GM13976 (cell line): ENCODE measurements around the gene CLIP4.

Source experiments
- DNase-seq: peaks from one replicate; pipeline ENCODE4 v3.0.0; 2012; ENCODE audit warnings: low spot score
- in situ Hi-C: fragments of 300-500 bp; cut with MboI; formaldehyde crosslinking; loops from one replicate; pipeline ENCODE4 v1.12.0; 2022; ENCODE audit warnings: low sequenced_read_pairs, mixed read lengths, inconsistent platforms; ENCODE audit not compliant: unreplicated experiment
- TF ChIP-seq, protein P1 (sequence below): IDR thresholded peaks from 2 replicates; pipeline ENCODE4 v1.5.1; 2012; ENCODE audit warnings: borderline replicate concordance, mild to moderate bottlenecking; ENCODE audit not compliant: insufficient read depth; ENCODE audit errors: extremely low read depth, missing control alignments, control extremely low read depth

CLIP4 gene

DNA sequence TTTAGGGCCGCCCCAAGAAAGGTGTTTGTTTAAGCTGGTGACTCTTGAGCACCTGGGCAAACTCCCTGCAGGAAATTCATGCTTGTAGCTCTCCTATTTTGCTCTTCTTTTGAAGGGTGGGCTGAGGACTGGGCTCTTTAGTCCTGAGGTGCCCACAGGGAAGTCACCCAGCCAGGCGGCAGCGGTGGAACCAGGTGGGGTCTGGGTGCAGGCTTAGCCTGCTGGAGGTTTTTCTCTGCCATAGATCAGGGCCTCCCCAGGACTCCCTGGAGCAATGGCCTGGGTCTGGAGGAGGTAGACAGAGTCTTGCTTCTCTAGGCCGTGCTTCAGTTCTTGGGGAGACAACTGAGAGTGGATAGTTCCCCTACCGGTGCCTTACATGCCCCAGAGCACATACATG is 99.9 kb downstream of the CLIP4 start:
- TF ChIP-seq, protein P1, sequence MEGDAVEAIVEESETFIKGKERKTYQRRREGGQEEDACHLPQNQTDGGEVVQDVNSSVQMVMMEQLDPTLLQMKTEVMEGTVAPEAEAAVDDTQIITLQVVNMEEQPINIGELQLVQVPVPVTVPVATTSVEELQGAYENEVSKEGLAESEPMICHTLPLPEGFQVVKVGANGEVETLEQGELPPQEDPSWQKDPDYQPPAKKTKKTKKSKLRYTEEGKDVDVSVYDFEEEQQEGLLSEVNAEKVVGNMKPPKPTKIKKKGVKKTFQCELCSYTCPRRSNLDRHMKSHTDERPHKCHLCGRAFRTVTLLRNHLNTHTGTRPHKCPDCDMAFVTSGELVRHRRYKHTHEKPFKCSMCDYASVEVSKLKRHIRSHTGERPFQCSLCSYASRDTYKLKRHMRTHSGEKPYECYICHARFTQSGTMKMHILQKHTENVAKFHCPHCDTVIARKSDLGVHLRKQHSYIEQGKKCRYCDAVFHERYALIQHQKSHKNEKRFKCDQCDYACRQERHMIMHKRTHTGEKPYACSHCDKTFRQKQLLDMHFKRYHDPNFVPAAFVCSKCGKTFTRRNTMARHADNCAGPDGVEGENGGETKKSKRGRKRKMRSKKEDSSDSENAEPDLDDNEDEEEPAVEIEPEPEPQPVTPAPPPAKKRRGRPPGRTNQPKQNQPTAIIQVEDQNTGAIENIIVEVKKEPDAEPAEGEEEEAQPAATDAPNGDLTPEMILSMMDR: no peak
- in situ Hi-C loops: no loop called here
- no peak for DNase-seq

DNA sequence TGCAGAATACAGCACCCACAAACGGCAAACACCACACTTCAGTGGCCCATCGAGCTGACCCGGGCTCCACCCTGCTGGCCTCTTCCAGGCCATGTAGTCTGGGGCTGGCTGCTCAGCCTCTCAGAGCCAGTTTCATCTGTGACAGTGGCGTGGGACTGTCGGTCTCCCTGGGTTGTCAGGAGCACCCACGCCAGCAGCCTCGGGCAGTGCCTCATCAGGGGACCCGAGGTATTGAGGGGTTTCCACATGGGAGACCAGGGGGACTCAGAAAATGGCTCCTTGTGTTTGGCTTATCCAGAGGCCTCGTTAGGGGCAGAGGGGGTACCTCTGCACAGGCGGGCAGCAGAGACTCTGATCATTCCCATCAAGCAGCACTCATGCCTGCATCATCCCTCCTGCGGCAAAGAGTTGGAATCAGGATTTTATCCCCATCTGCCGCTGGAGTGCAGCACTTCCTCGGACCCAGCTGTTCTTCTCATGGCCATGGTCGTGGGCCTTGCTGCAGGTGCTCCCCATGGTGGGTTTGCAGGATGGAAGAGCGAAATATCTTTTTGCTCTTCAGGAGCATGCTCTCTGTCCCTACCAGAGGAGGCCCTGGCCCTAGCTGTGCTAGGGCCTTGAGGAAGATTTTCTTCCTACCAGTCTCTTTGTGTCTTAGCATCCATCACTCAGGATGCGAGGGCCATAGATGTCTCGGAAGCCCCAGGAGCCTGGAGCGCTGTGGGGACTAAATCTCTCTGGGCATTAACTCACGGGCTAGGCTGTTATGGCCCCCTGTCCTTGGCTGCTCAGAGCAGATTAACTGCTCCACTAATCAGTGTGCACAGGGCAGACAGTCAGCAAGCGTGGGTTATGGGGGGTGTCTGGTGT is 100.8 kb downstream of the CLIP4 start:
- DNase-seq: peak; percentile 17
- in situ Hi-C loops: no loop called here
- TF ChIP-seq, protein P1: no peak

DNA sequence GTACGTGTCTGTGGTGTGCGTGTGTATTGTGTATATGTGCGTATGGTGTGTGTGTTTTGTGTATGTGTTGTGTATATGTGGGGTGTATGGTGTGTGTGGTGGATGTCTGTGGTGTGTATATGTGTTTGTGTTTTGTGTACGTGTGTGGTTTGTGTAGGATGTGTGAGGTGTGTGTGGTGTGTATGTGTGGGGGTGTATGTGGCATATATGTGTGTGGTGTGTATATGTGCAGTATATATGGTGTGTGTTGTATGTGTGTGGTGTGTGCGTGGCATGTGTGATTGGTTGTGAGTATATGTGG is 101.3 kb downstream of the CLIP4 start:
- TF ChIP-seq, protein P1: no peak
- in situ Hi-C loops: no loop called here

DNA sequence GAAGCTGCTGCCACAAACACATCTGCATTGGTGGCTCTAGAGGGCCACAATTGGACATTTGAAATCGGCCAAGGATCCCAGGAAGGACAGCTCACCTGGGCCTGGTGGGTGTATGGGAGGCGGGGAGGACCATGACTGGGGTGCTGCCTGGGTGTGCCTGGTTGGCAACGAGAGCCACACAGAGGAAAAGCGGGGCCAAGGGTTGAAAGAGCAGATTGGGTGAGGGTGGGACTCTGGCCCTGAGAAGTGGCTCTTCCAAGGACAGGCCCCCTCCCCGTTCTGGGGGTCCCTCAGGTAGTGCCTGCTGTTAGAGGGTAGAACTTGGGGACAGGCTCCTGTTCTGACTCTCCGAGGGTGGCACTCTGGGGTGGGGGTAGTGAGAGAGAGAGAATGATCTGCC is 102.9 kb downstream of the CLIP4 start:
- DNase-seq: peak; percentile 13
- in situ Hi-C loops: no loop called here
- TF ChIP-seq, protein P1: no peak

More for the DNA sequence above, 101.3 kb downstream of the CLIP4 start:
- no peak for DNase-seq

DNA sequence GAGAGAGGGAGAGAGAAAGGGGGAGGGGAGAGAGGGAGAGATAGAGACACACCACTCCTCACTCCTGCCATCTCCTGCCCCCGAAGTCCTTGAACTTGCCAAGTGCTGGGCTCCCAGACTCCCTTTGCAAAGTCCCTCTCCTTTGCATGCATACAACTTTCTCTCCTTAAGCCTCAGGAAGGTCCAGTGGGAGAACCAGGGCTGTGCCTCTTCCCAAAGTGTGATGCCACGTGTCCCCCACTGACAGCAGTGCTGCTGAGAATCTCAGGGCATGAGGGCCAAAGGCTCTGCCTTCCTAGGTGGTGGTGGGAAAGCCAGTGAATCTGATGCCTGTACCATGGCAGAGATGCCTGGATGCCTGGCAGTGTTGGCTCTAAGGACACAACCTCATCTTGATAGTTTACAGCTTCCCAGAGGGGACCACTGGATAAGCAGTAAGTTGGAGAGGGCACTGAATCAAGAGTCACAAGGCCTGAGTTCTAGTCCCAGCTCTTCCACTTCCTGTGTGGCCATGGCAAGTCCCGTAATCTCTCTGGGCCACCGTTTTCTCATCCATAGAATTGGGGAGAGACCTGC is 103.4 kb downstream of the CLIP4 start:
- TF ChIP-seq, protein P1: no peak
- DNase-seq: no peak
- in situ Hi-C loops: no loop called here

DNA sequence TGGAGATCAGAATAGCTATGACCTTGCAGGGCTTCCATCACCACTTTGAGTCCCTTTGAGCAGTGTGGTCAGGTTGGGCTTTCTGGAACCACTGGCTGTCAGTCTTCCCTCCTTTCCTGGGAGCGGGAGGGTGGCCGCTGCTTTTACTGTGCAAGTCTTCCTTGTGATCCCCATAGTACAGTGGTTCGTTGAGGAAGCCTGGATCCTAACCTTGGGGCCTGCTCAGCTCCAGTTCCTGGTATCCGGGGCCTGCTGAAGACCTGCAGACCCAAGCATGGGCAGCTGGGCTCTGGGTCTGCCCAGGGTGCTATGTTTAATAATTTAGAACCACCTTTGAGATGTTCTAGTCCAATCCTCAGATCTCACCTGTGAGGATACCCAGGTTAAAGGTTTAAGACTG is 104.2 kb downstream of the CLIP4 start:
- in situ Hi-C loops: no loop called here
- peak; percentile 10 for DNase-seq
- TF ChIP-seq, protein P1: no peak
